HG03139 (cell line): ENCODE results near the gene SYNE3.

Source experiments
- ATAC-seq: cut with Tn5 transposase; IDR thresholded peaks from one replicate; pipeline ENCODE4 v1.9.1; 2021; ENCODE audit not compliant: unreplicated experiment

Gene SYNE3

GRCh38 chr14:95475540-95476240 is 40.8 kb downstream of the SYNE3 start:
- no peak for ATAC-seq

DNA sequence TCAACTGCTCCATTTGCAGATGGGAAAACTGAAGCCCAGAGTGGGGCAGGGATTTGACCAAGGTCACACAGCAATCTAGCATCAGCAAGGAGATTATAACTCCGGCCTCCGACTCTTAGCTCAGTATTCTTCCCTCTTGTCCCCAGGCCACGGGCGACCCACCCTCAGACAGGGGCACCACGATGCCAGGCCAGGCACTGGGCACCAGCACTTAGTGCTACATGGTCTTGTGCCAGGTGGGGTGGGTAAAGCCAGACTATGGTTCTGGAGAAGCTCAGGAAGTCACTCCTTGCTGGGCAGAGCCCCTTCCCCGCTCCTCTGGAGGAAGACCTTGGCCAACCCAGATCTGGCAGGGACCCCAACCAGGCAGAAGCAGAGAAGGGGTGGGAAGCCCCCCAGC is 41.5 kb downstream of the SYNE3 start:
- ATAC-seq: no peak

GRCh38 chr14:95474486-95474885 is 42.0 kb downstream of the SYNE3 start:
- no peak for ATAC-seq

DNA sequence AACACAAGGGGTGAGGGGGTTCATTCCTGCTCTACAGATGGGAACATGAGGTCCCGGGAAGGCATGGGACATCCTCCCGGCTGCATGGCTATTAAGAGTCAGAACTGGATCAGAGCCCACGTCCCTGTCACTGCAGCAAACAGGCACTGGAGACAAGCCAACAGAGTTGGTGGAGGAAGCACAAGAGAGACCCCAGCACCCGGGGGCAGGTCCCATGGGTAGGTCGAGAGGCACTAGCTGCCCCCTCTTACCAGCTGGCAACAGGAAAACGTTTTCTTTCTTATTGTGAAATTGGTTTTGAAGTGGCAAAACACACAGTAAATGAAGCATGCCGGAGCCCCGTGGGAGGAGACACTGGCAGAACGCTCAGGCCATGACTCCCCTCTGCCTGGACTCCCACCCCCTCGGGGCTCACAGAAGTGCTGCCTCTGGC is 43.6 kb downstream of the SYNE3 start:
- no peak for ATAC-seq

GRCh38 chr14:95471476-95471875 is 45.0 kb downstream of the SYNE3 start:
- no peak for ATAC-seq

DNA sequence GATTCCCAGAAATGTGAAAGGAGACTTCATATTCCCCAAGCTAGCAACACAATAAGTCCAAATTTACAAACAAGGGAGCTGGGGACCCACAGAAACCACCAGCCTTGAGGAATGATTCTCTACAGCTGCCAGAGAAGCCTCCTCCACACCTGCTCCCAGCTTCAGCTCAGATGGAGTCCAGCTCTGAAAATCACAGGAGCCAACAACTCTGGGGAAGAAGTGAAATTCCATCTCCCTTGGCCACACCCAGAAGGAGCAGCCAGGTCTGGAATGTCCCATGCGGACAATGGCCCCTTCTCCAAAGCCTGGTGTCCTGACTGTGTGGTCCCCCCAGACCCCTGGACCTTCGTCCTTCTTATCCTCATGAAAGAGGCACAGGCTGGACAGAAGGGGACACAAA is 45.4 kb downstream of the SYNE3 start:
- ATAC-seq: no peak

DNA sequence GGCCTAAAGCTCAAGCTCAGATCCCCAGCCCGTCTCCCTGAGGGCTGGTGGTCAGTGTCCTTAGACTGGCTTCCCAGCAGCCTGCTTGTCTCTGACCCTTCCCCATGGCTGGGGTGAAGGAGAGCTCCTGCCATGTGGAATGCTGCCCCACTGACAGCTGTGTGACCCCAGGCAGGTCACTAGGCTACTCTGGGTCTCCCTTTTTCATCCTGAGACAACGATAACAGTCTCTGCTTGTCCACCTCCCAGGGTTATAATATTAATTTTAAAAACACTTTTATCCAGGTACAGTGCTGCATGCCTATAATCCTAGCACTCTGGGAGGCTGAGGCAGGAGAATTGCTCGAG is 47.3 kb downstream of the SYNE3 start:
- ATAC-seq: no peak

- no peak for ATAC-seq
Observed at GRCh38 chr14:95468448-95469133, 47.9 kb downstream of the SYNE3 start.

GRCh38 chr14:95467657-95468056 is 48.8 kb downstream of the SYNE3 start:
- ATAC-seq: no peak

DNA sequence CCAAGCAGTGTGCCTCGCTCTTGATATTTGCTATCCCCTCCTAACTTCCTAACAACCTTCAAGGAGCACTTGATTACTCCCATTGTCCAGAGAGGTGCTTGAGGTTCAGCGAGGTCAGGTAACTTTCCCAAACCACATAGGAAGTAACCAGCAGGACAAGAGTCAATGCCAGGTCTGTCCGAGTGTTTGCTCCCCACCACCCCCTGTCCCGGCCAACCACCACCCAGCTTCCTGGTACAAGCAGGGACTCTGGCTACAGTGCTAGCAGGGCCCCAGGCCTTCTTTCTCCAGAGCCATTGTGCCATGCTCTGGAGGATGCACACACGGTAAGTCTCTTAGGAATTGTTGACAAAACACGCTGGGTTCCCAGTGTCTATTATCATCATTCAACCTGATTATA is 49.2 kb downstream of the SYNE3 start:
- no peak for ATAC-seq
